Liver (tissue), 3 donors: ENCODE measurements around the gene SEMA3C.

Experiments used
- CTCF ChIP-seq: fragments of 150-350 bp; IDR thresholded peaks from 2 replicates; pipeline ENCODE4 v1.5.1; 2017; ENCODE audit warnings: improper control_type of control experiment, low read depth, low read length; ENCODE audit not compliant: missing input control
- GABPA ChIP-seq, 2 donors: IDR thresholded peaks in 1 of 2; conservative IDR thresholded peaks in 1 of 2; 2 replicates each; pipeline ENCODE4 v1.6.1; 2016; ENCODE audit warnings: antibody characterized with exemption in 2 of 2, mild to moderate bottlenecking in 1 of 2, moderate library complexity in 1 of 2
- JUND ChIP-seq, 2 donors: IDR thresholded peaks; 2 replicates each; pipeline ENCODE4 v1.6.1; 2016; ENCODE audit warnings: antibody characterized with exemption in 2 of 2
- MAX ChIP-seq: IDR thresholded peaks from 2 replicates; pipeline ENCODE4 v1.6.1; 2016; ENCODE audit warnings: antibody characterized with exemption
- RAD21 ChIP-seq, 2 donors: IDR thresholded peaks; 2 replicates each; pipeline ENCODE4 v1.6.1; 2016; ENCODE audit warnings: antibody characterized with exemption in 2 of 2, mild to moderate bottlenecking in 2 of 2
- SP1 ChIP-seq: IDR thresholded peaks from 2 replicates; pipeline ENCODE4 v1.6.1; 2018; ENCODE audit warnings: antibody characterized with exemption, mild to moderate bottlenecking
- YY1 ChIP-seq: IDR thresholded peaks from 2 replicates; pipeline ENCODE4 v1.6.1; 2016; ENCODE audit warnings: antibody characterized with exemption, mild to moderate bottlenecking
- donor health status: healthy.
- donor health status: healthy.

GRCh38 chr7:80935991-80936780 lies 17.3 kb upstream of the SEMA3C start:
- TF ChIP-seq CTCF = no peak
- no peak for TF ChIP-seq JUND (IDR thresholded peaks at IDR 0.05)
- no peak for TF ChIP-seq GABPA (IDR thresholded peaks at IDR 0.05 in 1 of 2, conservative IDR thresholded peaks at IDR 0.05 in 1 of 2)
- no peak for TF ChIP-seq MAX
- TF ChIP-seq YY1 = no peak
- no peak for TF ChIP-seq RAD21 (IDR thresholded peaks at IDR 0.05)
- TF ChIP-seq SP1 = no peak
